Kidney epithelial cell (primary cell): ENCODE measurements around the gene WNT5B. TPM values are rescaled to one million over a fixed set of nuclear protein-coding genes. Genes with fewer than 3 reads are reported as not detected.

Source experiments
- DNase-seq: peaks from one replicate; pipeline ENCODE4 v3.0.0-alpha.2; 2010; ENCODE audit warnings: low read depth
- H3K27me3 ChIP-seq: 2 replicates; pipeline ENCODE4 v1.6.0; 2011; ENCODE audit warnings: low read length; ENCODE audit not compliant: control insufficient read depth, insufficient read depth
- H3K36me3 ChIP-seq: 2 replicates; pipeline ENCODE4 v1.5.1; 2011; ENCODE audit warnings: low read length; ENCODE audit not compliant: control insufficient read depth, insufficient read depth
- H3K4me3 ChIP-seq: 2 replicates; pipeline ENCODE4 v1.5.1; 2011; ENCODE audit warnings: low read depth, mild to moderate bottlenecking, control low read depth, low read length
- total RNA-seq: library from RNA; depleted of rRNA; stranded (reverse); fragments of >200 nt; gene quantifications from 2 replicates; pipeline ENCODE4 v1.2.3, GENCODE V29; 2015
- TF ChIP-seq, protein P1 (sequence below): IDR thresholded peaks from 2 replicates; pipeline ENCODE4 v1.5.1; 2011; ENCODE audit warnings: mild to moderate bottlenecking, moderate library complexity, low read length, control low read depth, inconsistent platforms; ENCODE audit not compliant: insufficient read depth, poor library complexity, severe bottlenecking

The WNT5B gene
- total RNA-seq, 1 donor from 2014 or later: 26.4 TPM

DNA sequence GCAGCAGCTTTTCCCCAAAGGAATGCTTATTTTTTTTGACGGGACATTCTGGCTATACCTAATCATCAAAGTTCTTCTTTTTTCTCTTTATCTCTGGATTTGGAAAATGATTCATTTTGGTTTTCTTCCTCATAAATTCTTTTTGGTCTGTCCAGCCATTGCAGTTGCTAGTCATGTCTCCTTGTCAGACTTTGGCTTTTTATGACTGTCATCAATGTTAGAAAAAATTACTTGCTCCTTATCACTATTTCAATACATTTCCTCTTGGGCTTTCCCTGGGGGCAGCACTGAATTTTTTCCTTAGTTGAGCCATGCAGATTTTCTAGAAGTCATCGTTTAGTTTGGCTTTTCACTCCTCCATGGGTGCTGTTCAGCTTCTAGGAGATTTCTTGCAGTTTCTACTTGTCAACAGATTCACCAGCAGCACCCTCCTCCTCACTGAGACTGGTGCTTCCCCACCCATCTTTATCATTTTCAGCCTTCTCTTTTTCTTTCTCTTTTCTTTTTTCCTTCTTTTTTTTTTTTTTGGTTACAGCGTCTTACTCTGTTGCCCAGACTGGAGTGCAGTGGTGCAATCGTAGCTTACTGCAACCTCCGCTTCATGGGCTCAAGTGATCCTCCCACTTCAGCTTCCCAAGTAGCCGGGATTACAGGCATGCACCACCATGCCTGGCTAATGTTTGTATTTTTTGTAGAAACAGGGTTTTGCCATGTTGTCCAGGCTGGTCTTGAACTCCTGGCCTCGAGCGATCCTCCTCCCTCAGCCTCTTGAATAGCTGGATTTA, 67.0 kb downstream of the WNT5B start:
- TF ChIP-seq, protein P1, sequence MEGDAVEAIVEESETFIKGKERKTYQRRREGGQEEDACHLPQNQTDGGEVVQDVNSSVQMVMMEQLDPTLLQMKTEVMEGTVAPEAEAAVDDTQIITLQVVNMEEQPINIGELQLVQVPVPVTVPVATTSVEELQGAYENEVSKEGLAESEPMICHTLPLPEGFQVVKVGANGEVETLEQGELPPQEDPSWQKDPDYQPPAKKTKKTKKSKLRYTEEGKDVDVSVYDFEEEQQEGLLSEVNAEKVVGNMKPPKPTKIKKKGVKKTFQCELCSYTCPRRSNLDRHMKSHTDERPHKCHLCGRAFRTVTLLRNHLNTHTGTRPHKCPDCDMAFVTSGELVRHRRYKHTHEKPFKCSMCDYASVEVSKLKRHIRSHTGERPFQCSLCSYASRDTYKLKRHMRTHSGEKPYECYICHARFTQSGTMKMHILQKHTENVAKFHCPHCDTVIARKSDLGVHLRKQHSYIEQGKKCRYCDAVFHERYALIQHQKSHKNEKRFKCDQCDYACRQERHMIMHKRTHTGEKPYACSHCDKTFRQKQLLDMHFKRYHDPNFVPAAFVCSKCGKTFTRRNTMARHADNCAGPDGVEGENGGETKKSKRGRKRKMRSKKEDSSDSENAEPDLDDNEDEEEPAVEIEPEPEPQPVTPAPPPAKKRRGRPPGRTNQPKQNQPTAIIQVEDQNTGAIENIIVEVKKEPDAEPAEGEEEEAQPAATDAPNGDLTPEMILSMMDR: no peak
- no peak for DNase-seq
- Histone ChIP-seq H3K27me3 (no peaks in the 10 kb centered on the region), H3K4me3 (no peak overlapping the region), H3K36me3 (no peaks in the 10 kb centered on the region)

DNA sequence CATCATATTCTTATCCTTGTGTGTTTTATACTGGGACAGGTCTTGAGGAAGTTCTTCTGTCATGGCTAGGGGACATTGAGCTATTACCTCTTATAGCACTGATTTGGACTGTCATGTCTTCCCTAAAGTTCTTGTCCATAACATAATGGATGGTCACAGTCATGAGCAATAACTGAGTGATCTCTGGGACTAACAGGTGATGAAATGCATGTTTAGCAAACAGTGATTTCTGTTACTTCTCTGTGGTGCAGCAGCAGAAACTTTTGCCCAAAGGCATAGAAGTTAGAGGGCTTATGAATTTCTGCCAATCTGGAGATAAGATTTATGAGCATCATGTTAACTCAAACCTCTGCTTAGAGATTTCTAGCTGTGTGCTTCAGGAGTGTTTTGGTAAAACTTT, 67.8 kb downstream of the WNT5B start:
- TF ChIP-seq, protein P1: no peak
- Histone ChIP-seq H3K4me3 (no peak overlapping the region), H3K27me3 (no peaks in the 10 kb centered on the region), H3K36me3 (no peaks in the 10 kb centered on the region)
- DNase-seq: no peak

Other genes starting within 250 kb of the WNT5B start
- gene FBXL14, start 34.6 kb upstream of the WNT5B start, total RNA-seq: 17.1 and 18.6 TPM in 2 replicates
- gene ADIPOR2, start 61.8 kb downstream of the WNT5B start, total RNA-seq: 22.7 and 28.7 TPM in 2 replicates
- gene LRTM2, start 191.3 kb downstream of the WNT5B start, total RNA-seq: not detected in 2 replicates